HG03097 (cell line): Measurements from ENCODE around the gene CAMTA1.

Source experiments
- ATAC-seq: cut with Tn5 transposase; IDR thresholded peaks from one replicate; pipeline ENCODE4 v1.9.1; 2021; ENCODE audit not compliant: unreplicated experiment, low FRiP score

Gene CAMTA1

DNA sequence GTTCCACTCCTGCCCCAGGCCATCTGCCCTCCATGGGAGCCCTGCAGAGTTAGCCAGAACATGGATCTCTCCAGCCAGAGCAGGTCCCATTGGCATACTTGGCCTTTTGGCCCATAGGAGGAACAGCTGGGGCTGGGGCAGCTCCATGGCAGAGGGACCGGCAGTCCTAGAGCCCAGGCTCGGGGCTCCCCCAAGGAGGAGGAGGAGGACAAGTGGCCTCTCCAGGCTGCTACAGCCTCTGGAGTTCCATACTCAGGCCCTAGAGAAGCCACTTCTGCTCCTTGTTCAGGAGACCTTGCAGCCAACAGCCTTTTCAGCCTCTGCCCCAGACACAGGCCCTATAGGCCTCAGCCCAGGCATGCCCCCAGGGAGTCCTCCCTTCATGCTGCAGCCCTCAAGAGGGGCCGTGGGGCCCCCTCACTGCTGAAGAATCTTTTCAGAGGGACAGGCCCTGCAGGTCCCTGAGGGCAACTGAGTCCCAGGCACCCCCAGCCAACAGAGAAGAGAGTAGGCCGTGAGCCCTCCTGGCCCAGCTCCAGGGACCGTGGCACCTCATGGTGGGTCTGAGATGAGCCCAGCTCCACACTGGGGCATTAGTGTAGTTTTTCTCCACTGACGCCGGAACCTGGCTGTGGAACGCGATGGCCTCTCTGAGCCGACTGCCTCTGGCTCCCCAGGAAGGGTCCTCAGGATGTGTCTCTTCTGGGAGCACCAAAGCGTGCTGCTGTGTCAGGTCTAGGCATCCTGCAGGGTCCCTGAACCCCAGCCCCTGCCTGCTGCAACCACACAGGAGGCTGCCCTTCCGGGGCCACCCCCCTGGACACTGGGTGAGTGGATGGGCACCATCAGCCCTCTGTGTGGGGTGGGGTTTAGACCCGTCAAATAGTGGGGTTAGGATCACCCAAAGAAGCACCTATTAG, 688.2 kb downstream of the CAMTA1 start:
- ATAC-seq = no peak

DNA sequence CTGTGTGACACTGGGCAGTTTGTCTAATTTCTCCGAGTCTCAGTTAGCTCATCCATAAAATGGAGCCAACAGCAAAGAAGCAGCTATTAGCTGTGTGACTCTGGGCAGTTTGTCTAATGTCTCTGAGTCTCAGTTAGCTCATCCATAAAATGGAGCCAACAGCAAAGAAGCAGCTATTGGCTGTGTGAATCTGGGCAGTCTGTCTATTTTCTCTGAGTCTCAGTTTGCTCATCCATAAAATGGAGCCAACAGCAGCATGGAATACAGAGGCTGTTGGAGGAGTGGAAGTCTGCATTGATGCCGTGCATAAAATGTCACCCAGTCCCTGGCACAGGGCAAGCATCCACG, 688.9 kb downstream of the CAMTA1 start:
- ATAC-seq = no peak

DNA sequence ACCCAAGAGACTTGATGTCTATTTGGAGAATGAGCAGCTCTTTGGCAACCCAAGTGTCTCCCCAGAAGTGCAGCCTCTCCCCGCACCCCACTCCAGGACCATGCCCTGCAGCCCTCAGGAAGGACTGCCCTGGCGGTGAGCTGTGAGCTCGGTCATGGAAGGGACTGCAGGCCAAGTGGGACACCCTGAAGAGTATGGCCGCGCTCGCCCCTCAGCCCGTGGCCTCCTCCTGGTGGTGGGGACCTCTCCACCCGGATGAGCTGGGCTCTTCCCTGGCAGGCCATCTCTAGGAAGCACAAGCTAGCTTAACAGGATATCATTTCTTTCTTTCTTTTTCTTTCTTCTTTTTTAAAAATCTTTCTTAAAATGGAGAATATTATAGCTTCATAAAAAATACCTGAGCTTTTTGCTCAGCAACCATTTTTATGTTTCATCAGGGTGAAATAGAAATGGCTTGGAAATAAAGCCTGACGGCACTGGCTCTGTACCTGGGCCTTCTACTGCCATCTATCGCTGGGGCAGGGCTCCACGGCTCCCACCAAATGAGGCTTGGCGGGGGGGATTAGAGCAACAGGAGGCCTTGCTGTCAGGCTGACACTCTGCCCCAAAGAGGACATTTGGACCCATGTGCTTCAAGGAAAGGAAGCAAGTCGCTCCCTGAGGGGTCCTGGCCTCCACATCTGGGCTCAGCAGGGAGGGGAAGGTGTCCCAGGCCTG, 689.7 kb downstream of the CAMTA1 start:
- ATAC-seq = no peak

DNA sequence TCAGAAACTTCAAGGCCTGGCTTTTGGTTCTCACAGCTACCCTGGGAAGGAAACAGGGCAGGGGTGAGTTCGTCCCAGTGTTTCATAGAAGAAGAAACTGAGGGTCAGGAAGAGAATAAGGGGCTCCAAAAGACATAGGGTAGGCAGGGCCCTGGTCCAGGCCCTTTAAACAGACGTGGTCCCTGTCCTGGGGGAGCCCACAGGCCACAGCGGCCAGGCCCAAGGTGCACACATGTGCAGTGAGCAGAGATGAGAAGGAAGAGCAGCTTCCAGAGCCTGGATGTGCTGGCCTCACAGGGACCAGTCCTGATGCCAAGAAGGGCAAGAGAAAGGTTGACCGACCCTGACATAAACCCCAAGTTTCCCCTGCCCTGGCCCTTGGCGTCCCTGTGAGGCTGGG, 690.4 kb downstream of the CAMTA1 start:
- ATAC-seq = no peak

DNA sequence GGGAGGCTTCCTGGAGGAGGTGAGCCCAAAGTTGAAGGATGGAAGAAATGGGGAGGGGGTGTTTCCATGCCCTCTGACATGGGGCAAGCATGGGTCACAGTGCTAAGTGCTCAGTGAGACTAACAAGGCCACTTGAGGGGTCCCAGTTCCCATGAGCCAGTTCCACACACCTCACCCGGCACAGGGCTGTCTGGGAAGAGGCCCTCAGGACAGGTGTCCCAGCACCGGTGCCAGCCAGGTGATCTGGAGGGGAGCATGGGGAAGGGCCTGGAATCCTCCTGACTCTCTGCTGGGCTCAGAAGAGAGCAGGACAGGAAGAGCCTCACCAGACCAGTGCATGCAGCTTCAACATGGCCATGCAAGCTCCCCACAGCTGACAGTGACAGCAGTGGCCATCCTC, 691.1 kb downstream of the CAMTA1 start:
- ATAC-seq = no peak

DNA sequence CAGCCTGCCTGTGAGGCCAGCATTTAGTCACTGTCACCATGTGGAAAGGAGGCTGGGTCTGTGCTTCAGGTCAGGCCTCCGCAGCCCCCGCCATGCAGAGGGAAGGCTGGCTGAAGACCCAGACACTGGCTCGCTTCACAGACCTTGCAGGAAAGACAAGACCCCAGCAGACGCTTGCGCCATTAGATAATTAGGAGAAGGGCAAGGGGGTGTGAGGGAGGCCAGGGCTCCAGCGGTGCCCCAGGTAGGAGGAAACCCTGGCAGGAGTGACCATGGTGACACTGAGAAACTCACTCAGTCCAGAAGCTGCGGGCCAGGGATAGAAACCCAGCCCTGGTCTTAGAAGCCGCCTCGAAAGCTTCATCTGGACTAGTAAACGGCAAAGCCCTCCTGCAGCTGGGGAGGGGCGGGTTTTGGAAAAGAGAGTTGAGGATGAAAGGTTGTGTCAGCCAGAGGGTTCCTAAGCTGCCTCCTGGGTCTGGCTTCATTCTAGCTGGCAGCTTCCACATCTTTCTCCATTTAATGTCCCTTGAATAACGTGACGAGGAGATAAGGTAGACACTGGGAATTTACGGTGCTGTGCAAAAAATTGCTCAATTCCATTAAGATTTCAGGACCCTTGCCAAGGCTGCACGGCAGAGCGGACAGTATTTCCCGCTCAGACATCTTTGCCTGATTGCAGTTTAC, 691.8 kb downstream of the CAMTA1 start:
- no peak for ATAC-seq

DNA sequence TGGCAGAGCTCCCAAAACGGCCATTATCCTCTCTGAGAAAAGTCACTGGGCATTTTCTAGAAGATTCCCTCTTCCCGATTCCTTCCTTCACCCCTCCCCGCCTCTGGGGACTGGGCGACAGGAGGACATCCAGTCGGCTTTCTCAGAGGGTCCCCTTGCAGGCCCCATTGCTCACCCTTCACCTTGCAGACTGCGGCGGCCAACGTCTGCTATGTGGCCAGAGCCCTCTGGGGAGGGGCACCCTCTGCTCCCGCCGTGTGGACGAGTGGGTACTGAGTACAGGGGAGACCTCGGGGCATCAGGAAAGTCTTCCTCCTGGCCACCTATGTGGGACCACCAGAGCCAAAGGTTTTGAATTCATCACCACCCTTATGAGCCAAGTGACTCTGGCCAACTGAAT, 692.3 kb downstream of the CAMTA1 start:
- ATAC-seq = no peak

DNA sequence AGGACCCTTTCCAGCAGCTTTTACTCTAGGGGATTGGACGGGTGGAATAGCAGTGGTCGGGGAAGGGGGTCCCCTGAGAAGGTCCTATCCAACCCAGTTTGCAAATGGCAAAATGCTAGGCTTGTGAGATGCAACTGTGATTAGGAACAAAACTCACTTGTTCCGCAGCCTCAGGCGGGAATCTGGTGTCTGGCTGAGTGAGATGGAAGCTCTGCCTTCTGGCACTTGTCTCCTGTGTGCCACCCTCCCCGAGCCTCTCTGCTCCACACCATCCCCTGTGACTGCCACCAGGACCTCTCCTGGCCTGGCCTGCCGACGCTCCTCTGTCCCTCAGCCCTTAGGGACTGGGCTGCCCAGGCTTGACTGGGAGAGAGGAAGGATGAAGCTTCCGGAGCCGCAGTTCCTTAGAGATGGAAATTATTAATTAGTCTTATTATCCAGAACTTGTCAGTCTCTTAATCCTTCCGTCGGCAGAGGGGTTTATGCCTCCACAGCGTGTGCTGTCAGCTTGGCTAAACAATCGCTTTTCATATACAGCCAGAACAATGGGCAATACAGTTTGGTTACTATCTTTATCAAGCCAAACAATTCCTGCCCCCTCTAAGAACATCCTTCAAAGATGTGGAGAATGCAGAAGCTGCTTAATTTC, 693.0 kb downstream of the CAMTA1 start:
- ATAC-seq = no peak

DNA sequence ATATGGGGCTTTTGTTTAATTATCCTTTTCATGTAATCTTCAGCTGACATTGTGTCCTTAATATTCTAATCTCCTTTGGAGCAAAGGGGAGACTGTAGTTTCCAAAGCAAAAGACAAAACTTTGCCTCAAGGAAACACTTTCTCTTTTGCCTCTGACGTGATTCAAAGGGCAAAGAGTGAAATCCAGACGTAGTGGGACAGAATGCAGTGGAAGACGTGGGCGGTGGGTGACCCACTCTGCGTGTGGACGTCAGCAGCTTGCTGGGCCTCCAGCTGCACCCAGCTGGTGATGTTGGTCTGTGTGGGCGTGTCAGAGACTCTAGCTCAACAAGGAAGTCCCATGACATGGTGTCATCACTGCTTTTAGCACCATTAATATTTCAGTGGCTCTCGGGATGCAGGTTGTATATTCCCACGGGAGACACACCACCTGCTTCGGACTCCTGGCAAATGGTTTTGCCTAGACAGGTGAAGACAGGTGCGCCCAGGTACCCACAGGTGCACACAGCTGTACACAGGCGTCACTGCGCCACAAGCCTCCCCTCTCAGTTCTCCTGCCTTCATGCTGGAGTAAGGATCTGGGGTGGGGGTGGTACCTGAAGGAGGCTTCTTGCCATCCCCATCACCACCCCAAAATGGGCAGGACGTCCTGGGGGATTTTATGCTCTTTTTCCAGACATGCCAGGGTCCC, 693.7 kb downstream of the CAMTA1 start:
- no peak for ATAC-seq

DNA sequence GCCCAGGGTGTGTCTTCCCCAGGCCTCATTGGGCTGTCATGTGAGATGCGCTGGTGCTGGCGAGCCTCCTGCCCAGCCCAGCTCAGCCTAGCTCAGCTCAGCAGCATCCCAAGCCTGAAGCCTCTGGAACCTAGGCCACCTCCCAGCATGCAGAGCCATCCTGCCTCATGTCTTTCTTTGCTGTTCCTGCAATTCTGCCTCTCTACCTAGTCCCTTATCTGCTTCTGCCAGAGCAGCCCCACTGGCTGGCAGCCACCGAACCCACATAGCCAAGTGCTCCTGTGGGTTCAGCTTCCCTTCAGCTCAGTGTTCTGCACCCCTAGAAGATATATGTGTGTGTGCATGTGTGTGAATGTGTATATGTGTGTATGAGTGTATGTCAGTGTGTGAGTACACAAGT, 694.3 kb downstream of the CAMTA1 start:
- ATAC-seq = no peak

DNA sequence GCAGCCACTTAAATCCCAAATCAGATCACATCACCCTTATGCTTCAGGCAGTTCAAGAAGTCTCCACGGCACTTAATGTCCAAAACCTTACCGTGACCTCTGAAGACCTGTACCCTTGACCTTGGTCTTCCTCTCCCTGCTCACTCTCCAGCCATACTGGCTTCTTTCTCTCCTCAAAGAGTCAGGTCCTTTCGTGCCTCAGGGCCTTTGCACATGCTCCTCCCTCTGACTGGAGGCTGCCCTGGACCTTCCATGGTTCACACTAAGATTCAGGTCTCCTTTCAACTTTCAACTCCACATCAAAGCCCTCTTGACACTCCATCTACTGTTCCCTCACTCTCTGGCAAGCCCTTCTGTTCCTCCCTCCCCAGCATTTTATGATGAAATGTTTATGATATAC, 695.9 kb downstream of the CAMTA1 start:
- no peak for ATAC-seq

DNA sequence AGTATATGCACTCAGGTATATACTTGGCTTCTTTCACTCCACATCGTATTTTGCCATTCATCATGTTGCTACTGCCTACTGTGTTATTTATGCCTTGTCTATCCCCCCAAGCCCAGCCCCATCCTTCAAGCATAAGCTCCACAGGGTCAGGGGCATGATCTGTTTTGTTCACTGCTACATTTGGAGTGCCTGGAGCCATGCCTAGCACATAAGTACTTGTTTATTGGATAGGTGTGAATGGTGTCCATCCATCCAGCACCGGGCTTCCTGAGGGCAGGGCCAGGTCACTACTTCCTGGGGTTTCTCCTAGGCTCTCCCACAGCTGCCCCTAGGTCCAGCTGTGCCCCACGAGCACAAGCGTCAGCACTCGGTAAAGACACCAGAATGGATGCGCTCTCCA, 696.8 kb downstream of the CAMTA1 start:
- no peak for ATAC-seq

DNA sequence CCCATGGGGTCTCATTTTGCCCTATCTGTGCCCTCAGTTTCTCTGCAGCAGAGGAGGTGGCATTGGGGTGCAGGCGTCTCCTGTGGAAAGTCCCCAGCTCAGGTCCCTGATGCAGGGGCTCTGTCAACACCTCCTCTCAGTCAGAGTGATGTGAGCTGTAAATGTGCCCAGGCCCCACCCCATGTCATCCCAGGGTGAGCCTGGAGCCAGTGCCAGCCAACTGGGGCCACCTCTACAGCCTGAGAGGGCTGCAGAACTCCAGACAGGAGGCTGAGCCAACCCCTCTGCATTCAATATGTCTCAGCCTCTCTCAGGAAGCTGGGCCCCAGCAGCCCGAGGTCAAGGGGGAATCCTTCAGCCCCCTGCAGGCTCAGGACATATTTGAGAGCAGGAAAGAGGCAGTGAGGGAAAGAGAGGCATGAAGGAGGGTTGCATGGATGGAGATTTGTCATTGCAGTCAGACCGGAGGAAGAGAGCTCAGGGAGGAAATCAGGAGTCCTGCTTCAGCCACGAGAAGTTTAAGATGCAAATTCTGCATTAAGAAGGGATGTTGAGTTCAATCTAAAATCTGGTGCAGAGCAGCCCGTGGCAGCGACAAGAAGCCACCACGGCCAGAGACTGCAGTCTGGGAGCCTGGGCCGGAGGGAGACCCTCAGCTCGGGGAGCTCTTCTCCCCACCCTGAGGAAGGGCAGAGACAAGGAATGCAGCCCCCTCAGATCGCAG, 697.7 kb downstream of the CAMTA1 start:
- ATAC-seq = no peak

DNA sequence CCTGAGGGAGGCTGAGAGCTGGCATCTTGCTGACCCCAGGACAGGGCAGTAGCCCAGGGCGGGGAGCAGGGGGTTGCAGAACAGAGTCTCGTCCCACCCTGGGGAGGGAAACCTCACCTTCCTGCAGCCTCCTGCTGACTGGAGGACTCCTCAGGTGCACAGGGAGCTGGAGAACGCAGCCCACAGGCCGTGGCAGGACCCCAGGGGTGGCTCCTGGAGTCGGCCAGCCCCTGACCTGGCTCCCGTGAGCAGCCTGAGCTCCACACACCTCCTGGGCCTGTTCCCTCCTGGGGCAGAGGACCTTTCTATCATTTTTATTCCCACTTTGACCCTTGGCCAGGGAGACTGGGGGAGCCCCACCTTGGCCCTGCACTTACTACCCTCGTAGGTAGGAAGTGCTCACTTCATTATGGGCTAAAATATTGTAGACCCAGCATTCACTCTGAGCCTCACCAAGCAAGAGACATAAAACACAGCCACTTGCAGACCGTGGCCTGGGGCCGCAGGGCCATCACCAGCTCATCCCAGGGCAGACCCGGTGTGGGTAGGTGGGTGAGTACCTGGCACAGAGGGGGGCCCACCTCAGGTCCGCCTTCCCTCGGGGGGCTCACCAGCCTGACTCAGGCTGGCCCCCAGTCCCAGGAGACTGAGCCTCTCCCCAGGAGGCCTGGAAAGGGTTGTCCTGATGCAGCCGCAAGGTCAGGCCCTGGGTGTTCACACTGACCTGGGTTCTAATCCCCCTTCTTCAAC, 698.6 kb downstream of the CAMTA1 start:
- ATAC-seq = no peak

DNA sequence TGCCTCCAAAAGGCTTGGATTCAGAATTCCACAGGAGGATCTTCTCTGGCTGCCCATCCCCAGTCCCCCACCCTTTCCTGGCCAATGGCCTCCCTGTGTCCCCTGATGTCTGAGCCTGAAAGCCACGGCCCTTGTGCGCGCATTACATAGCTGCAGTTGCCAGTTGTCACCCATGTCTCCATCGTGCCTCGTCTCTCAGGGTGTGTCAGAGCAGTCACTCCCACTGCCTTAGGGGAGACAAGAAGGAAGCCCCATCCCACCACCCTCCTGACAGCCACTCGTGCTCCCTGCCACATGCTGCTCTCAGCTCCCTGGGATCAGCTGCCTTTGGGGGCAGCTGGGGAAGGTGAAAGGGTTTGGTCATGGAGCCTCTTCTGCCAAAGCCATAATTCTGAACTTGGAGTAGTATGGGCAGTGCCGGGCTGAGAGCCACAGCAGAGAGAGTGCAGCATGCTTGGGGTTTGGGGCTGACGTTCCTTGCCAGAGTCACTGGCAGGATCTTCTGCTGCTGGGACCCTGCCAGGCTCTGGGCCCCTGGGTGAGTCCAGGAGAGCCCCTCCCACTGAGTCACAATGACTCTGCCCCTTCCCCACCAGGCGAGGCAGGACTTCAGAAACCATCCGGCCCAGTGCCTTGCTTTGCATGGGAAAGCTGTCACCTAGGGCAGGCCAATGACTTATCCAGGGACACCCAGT, 700.0 kb downstream of the CAMTA1 start:
- ATAC-seq = no peak

DNA sequence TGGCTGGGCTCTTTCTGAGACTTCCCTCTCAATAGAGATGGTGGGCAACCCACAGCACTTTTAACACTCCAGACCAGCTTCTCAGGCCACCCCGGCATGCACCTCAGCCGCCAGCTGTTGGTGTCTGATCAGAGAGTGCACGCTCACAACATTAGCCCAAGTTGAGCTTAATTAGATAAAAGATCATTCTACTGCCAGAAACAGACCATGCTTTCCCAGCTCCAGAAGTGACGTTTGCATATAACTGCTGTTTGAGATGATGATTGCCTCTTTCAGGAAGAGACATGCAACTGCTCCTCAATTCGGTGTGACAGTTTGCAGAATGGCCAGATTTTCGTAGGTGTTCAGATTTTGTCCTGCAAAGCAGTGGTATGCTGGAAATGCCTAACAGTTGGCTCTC, 700.6 kb downstream of the CAMTA1 start:
- no peak for ATAC-seq

DNA sequence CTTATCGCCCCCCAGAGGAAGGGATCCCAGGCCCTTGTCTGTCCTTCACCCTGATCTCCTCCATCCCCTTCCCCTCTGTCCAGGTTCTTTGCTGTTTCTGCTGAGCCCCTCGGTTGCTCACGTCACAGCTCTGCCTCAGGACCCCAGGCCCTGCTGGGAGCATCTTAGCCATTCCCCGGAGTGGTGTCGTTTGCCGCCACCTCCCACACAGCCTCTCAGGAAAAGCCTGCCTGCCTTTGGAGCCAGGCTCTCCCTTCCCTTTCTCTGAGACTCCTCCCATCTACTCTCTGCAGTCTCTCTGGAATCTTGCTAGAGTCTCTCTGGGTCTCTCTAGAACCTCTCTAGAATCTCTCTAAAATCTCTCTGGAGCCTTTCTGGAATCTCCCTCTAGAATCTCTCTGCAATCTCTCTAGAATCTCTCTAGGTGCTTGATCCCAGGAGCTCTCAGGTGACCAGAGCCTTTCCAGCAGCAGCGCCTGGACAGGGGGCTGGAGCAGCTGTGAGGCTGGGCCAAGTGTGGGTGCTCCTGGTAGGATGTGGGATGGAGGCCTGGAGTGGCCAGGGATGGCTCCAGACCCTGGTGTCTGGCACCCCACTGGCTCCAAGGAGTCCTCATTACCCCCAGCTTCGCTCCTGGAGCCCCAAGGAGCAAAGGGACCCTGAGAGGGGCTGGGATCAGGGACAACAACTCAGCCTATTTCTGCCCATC, 702.7 kb downstream of the CAMTA1 start:
- no peak for ATAC-seq

DNA sequence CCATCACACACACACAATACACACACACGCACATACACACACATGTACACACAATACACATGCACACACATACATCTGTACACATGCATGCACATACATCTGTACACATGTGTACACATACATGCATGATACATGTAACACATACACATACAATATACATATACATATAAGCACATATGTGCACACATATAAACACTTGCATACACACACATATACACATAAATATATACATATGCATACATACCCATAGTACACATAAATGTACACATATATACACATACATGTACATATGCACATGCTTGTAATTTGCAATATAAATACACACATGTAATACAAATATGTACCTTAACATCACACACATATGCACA, 703.2 kb downstream of the CAMTA1 start:
- ATAC-seq = no peak
